Pancreas (tissue), 10 donors: ENCODE results near the gene HBQ1. TPM values are rescaled to one million over a fixed set of nuclear protein-coding genes. Genes with fewer than 3 reads are reported as not detected.

Experiments
- ATAC-seq, 4 donors: fragments of 200-7000 bp; cut with Tn5 transposase; one replicate each; pipeline versions ENCODE4 v1.8.0 to v1.9.1; 2020; ENCODE audit warnings: mild to moderate bottlenecking in 4 of 4, moderate library complexity in 4 of 4
- DNase-seq, 6 donors: peaks; one replicate each; pipeline ENCODE4 v3.0.0-alpha.2; 2020
- FAIRE-seq: peaks from 2 replicates; lab custom pipeline; 2012; peaks lifted over from hg19 to GRCh38; lab: Jason Lieb, UNC
- H3K27ac ChIP-seq, 4 donors: fragments of 200-600 bp; sonication (generic); 1 replicate in 3 of 4; 2 replicates in 1 of 4; pipeline versions ENCODE4 v1.5.0 to v1.8.0; 2020
- H3K27me3 ChIP-seq, 4 donors: fragments of 200-600 bp; one replicate each; pipeline ENCODE4 v1.8.0; 2021
- H3K36me3 ChIP-seq, 3 donors: fragments of 200-600 bp; sonication (generic) in 1 of 3; one replicate each; pipeline versions ENCODE4 v1.5.0 to v1.8.0; 2020 to 2021
- H3K4me1 ChIP-seq, 3 donors: fragments of 200-600 bp; one replicate each; pipeline ENCODE4 v1.8.0; 2021
- H3K4me3 ChIP-seq, 4 donors: fragments of 200-600 bp; sonication (generic) in 2 of 4; one replicate each; pipeline versions ENCODE4 v1.5.0 to v1.8.0; 2020 to 2021
- H3K9me3 ChIP-seq, 4 donors: fragments of 200-600 bp; one replicate each; pipeline ENCODE4 v1.8.0; 2021
- CTCF ChIP-seq, 4 donors: fragments of 200-600 bp; sonication (generic) in 3 of 4; IDR thresholded peaks; one replicate each; pipeline versions ENCODE4 v1.5.0 to v1.8.0; 2021; ENCODE audit warnings: antibody characterized with exemption in 4 of 4
- WGBS, 2 donors: extraction: QIAGEN DNeasy Blood & Tissue Kit; methylation state at CpG; one replicate each; pipeline ENCODE4 v1.1.7; 2013; 5-methylcytosine and 5-hydroxymethylcytosine counted together
- intact Hi-C, 3 donors: fragments of 100-400 bp; cut with DNase I; formaldehyde crosslinking; loops; one replicate each; pipeline versions ENCODE4 v1.11.1 to v1.14.2; 2022
- polyA plus RNA-seq, 2 donors: library from polyadenylated mRNA; stranded (reverse); fragments of 200-250 nt; gene quantifications; one replicate each; pipeline ENCODE4 v1.2.3, GENCODE V29; 2013
- total RNA-seq, 6 donors: library from RNA; stranded (reverse); fragmentation: NEBNext Ultra II Directional in 4 of 6; extraction: Animal tissue kit (Norgen Biotek cat#: 25700) in 4 of 6; gene quantifications; one replicate each; pipeline versions ENCODE4 v1.2.1 to v1.2.4, GENCODE V29; 2021 to 2023
- donor health status: healthy with polysubstance abuse.
- donor health status: DM: no; HTN: no; CAD: no; lungs with moderate emphysema.
- donor health status: DM: no; HTN: no; CAD: no.
- donor health status: control.
- donor health status: control.
- donor health status: Bipolar disorder and iron deficiency.
- donor health status: DM: yes; HTN: yes; CAD: no.
- donor health status: DM: no; HTN: no; CAD: no.
- donor health status: DM: no; HTN: no; CAD: no.
- donor health status: DM: yes; HTN: yes; CAD: no.

HBQ1 gene
- total and polyA plus RNA-seq, 8 donors: 0.32 TPM; not detected in 7

GRCh38 chr16:212999-213398 lies 32.7 kb downstream of the HBQ1 start:
- 90 to 91% methylated on average over 3 of the region's 3 CpGs for WGBS, 2 donors
- no peak for TF ChIP-seq CTCF (IDR thresholded peaks at IDR 0.05)
- Histone ChIP-seq H3K4me3 (no peak overlapping the region), H3K4me1 (no peaks in the 10 kb centered on the region), H3K9me3 (no peaks in the 10 kb centered on the region), H3K27ac (no peak overlapping the region), H3K27me3 (no peaks in the 10 kb centered on the region), H3K36me3 (peaks cover 0 to 17% (median 1%) of the 10 kb centered on the region in 3 donors)
- DNase-seq: peak in 1 of 6 donors; percentile 9
- ATAC-seq: no peak
- no peak for FAIRE-seq
- intact Hi-C loops: no loop called here

- Histone ChIP-seq H3K4me3 (no peak overlapping the region), H3K4me1 (no peaks in the 10 kb centered on the region), H3K27me3 (no peaks in the 10 kb centered on the region), H3K36me3 (peaks cover 0 to 52% (median 6%) of the 10 kb centered on the region in 3 donors), H3K9me3 (no peaks in the 10 kb centered on the region), H3K27ac (no peak overlapping the region)
- FAIRE-seq (no peak), DNase-seq (no peak), ATAC-seq (no peak)
- 60 to 65% methylated on average over 4 of the region's 4 CpGs for WGBS, 2 donors
- intact Hi-C loops: no loop called here
- TF ChIP-seq CTCF (IDR thresholded peaks at IDR 0.05): no peak
These were observed 39.8 kb downstream of the HBQ1 start for GRCh38 chr16:220021-220420.

GRCh38 chr16:228151-228851 lies 48.0 kb downstream of the HBQ1 start:
- Histone ChIP-seq H3K36me3 (peaks cover 0 to 29% (median 0%) of the 10 kb centered on the region in 3 donors), H3K4me3 (peak overlapping the region; percentile 84 to 98 (median 88)), H3K27me3 (no peaks in the 10 kb centered on the region), H3K9me3 (no peaks in the 10 kb centered on the region), H3K4me1 (peaks cover 6 to 16% (median 10%) of the 10 kb centered on the region in 3 donors), H3K27ac (peak overlapping the region; percentile 89 to 94 (median 92))
- no peak for DNase-seq
- peak; percentile 10 to 28 (median 12) for ATAC-seq
- intact Hi-C loops: loop anchor here in 1 of 3 donors (5.0 kb wide), 1 partner anchor 49 kb away; the partner anchor contains the start of gene RGS11
- no peak for TF ChIP-seq CTCF (IDR thresholded peaks at IDR 0.05)
- no peak for FAIRE-seq
- 12 to 19% methylated on average over 9 of the region's 9 CpGs for WGBS, 2 donors

GRCh38 chr16:228852-229730 lies 48.8 kb downstream of the HBQ1 start, which contains the start of gene LUC7L:
LUC7L (minus strand) TSS chr16:229449; CDS start chr16:229339, 110 bp downstream.
- Histone ChIP-seq H3K36me3 (peaks cover 0 to 22% (median 0%) of the 10 kb centered on the region in 3 donors), H3K4me1 (peaks cover 6 to 16% (median 10%) of the 10 kb centered on the region in 3 donors), H3K27ac (peak within 1 kb of the TSS; percentile 89 to 94 (median 92)), H3K9me3 (no peaks in the 10 kb centered on the region), H3K27me3 (no peaks in the 10 kb centered on the region), H3K4me3 (peak within 1 kb of the TSS; percentile 84 to 98 (median 88))
- peak; percentile 76 to 95 (median 82) for DNase-seq
- peak; percentile 88 to 97 (median 95) for ATAC-seq
- WGBS, 2 donors: 1 to 2% methylated on average over 60 to 88 of the region's 88 CpGs
- no peak for FAIRE-seq
- intact Hi-C loops: loop anchor here in 1 of 3 donors (5.0 kb wide), 1 partner anchor 48 kb away; the partner anchor contains the start of gene RGS11
- no peak for TF ChIP-seq CTCF (IDR thresholded peaks at IDR 0.05)
